SIG-M5 (cell line): ENCODE results near the gene PIK3C2G.
"Not testable (repeated sequence)": the region's sequence is repeated elsewhere in the genome, so short reads cannot be mapped to it uniquely, and the experiment has no call there.

Source experiments
- DNase-seq: peaks from one replicate; lab custom pipeline; 2025; lab: John Stamatoyannopoulos, UW

The PIK3C2G gene

GRCh38 chr12:18640321-18640955, 379.1 kb downstream of the PIK3C2G start:
- no peak for DNase-seq

- no peak for DNase-seq
These were observed 382.4 kb downstream of the PIK3C2G start for GRCh38 chr12:18643681-18644080.

- DNase-seq, result no peak
These were observed 383.2 kb downstream of the PIK3C2G start for GRCh38 chr12:18644564-18644963.

- DNase-seq, result no peak
These were observed 385.1 kb downstream of the PIK3C2G start for GRCh38 chr12:18646286-18646890.

- no peak for DNase-seq
These were observed 390.2 kb downstream of the PIK3C2G start for GRCh38 chr12:18651525-18651924.

- DNase-seq, result no peak
These were observed 391.3 kb downstream of the PIK3C2G start for GRCh38 chr12:18652596-18652995.

GRCh38 chr12:18653465-18653864, 392.1 kb downstream of the PIK3C2G start:
- no peak for DNase-seq

GRCh38 chr12:18655351-18655750, 394.0 kb downstream of the PIK3C2G start:
- no peak for DNase-seq

GRCh38 chr12:18658179-18658578, 396.9 kb downstream of the PIK3C2G start:
- no peak for DNase-seq

- DNase-seq, result no peak
These were observed 397.5 kb downstream of the PIK3C2G start for GRCh38 chr12:18658829-18659228.

GRCh38 chr12:18676141-18676540, 414.8 kb downstream of the PIK3C2G start:
- DNase-seq, result no peak

GRCh38 chr12:18676996-18677588, 415.8 kb downstream of the PIK3C2G start:
- DNase-seq, result no peak

- DNase-seq, result no peak
These were observed 420.5 kb downstream of the PIK3C2G start for GRCh38 chr12:18681818-18682217.

- no peak for DNase-seq
These were observed 422.2 kb downstream of the PIK3C2G start for GRCh38 chr12:18683327-18684013.

GRCh38 chr12:18684430-18684829, 423.1 kb downstream of the PIK3C2G start:
- DNase-seq, result no peak

GRCh38 chr12:18689771-18690170, 428.5 kb downstream of the PIK3C2G start:
- DNase-seq, result no peak

GRCh38 chr12:18690653-18691052, 429.3 kb downstream of the PIK3C2G start:
- DNase-seq, result no peak

- not testable (repeated sequence) for DNase-seq
These were observed 432.7 kb downstream of the PIK3C2G start for GRCh38 chr12:18693986-18694385.

GRCh38 chr12:18696971-18697602, 435.8 kb downstream of the PIK3C2G start:
- DNase-seq, result no peak
